ENCODE data around the gene HIBCH.

GRCh38 chr2:190308031-190308430, 11.6 kb downstream of the HIBCH start:
- TF ChIP-seq CTCF (optimal IDR thresholded peaks at IDR 0.05 in 1 of 3, IDR thresholded peaks at IDR 0.05 in 1 of 3, conservative IDR thresholded peaks at IDR 0.05 in 1 of 3; ENCODE audit: extremely low read depth in 1 of 3, insufficient read depth in 2 of 3, low read length in 3 of 3) (no peak), EZH2 (IDR thresholded peaks at IDR 0.05; ENCODE audit: low read length) (no peak)
